SK-N-SH treated with all-trans-retinoic acid at 6 μM for 48 hours (cell line): ENCODE data around the gene CNTNAP2.
A peak's percentile ranks its signal among the peaks of the same experiment; 100 is the strongest.

ENCODE experiments used
- ATAC-seq: fragments of 200-7000 bp; cut with Tn5 transposase; 3 replicates; pipeline ENCODE4 v1.9.1; 2020; ENCODE audit warnings: mild to moderate bottlenecking, moderate library complexity
- ARNTL ChIP-seq: fragments of 450-650 bp; formaldehyde crosslinking; IDR thresholded peaks from 2 replicates; pipeline ENCODE4 v1.5.0; 2020; ENCODE audit warnings: low read depth, mild to moderate bottlenecking, moderate library complexity, borderline replicate concordance
- BACH2 ChIP-seq: fragments of 250-450 bp; sonication (Bioruptor Pico); IDR thresholded peaks from 2 replicates; pipeline ENCODE4 v1.9.0; 2021; ENCODE audit warnings: mild to moderate bottlenecking, borderline replicate concordance
- CSDC2 ChIP-seq: fragments of 250-450 bp; sonication (Bioruptor Pico); IDR thresholded peaks from 2 replicates; pipeline ENCODE4 v1.5.0; 2020; ENCODE audit warnings: mild to moderate bottlenecking, moderate library complexity
- ESRRG ChIP-seq: fragments of 250-450 bp; sonication (Bioruptor Pico); IDR thresholded peaks from 2 replicates; pipeline ENCODE4 v1.6.1; 2021; ENCODE audit warnings: mild to moderate bottlenecking
- GLIS3 ChIP-seq: fragments of 250-450 bp; sonication (Bioruptor Pico); IDR thresholded peaks from 2 replicates; pipeline ENCODE4 v1.5.0; 2020; ENCODE audit warnings: mild to moderate bottlenecking, moderate library complexity
- ISL1 ChIP-seq: fragments of 250-450 bp; sonication (Bioruptor Pico); IDR thresholded peaks from 2 replicates; pipeline ENCODE4 v2.1.2; 2022; ENCODE audit warnings: mild to moderate bottlenecking, moderate library complexity
- POU6F1 ChIP-seq: fragments of 250-450 bp; sonication (Bioruptor Pico); IDR thresholded peaks from 2 replicates; pipeline ENCODE4 v1.8.0; 2021; ENCODE audit warnings: low read depth, mild to moderate bottlenecking, moderate library complexity, borderline replicate concordance
- PPARA ChIP-seq: fragments of 250-450 bp; sonication (Bioruptor Pico); IDR thresholded peaks from 2 replicates; pipeline ENCODE4 v1.5.0; 2020; ENCODE audit warnings: mild to moderate bottlenecking, borderline replicate concordance
- RARB ChIP-seq: fragments of 250-450 bp; sonication (Bioruptor Pico); IDR thresholded peaks from 2 replicates; pipeline ENCODE4 v1.8.0; 2021; ENCODE audit warnings: mild to moderate bottlenecking, moderate library complexity
- SNAI2 ChIP-seq: fragments of 250-450 bp; sonication (Bioruptor Pico); IDR thresholded peaks from 2 replicates; pipeline ENCODE4 v1.5.0; 2020; ENCODE audit warnings: mild to moderate bottlenecking, moderate library complexity
- TCF4 ChIP-seq: fragments of 250-450 bp; sonication (Bioruptor Pico); IDR thresholded peaks from 2 replicates; pipeline ENCODE4 v1.8.0; 2021; ENCODE audit warnings: mild to moderate bottlenecking, moderate library complexity, borderline replicate concordance
- TOX ChIP-seq: fragments of 250-450 bp; sonication (Bioruptor Pico); IDR thresholded peaks from 2 replicates; pipeline ENCODE4 v1.8.0; 2021; ENCODE audit warnings: mild to moderate bottlenecking, moderate library complexity, borderline replicate concordance
- TSHZ2 ChIP-seq: fragments of 250-450 bp; sonication (Bioruptor Pico); IDR thresholded peaks from 2 replicates; pipeline ENCODE4 v1.5.0; 2020; ENCODE audit warnings: mild to moderate bottlenecking, moderate library complexity
- ZC3H10 ChIP-seq: fragments of 250-450 bp; sonication (Bioruptor Pico); IDR thresholded peaks from 2 replicates; pipeline ENCODE4 v1.5.1; 2021; ENCODE audit warnings: mild to moderate bottlenecking, moderate library complexity
- ZFP3 ChIP-seq: fragments of 250-450 bp; sonication (Bioruptor Pico); IDR thresholded peaks from 2 replicates; pipeline ENCODE4 v1.5.0; 2020; ENCODE audit warnings: mild to moderate bottlenecking, moderate library complexity
- ZFP30 ChIP-seq: fragments of 450-650 bp; formaldehyde crosslinking; IDR thresholded peaks from 2 replicates; pipeline ENCODE4 v1.5.0; 2022; ENCODE audit warnings: mild to moderate bottlenecking, moderate library complexity
- ZNF70 ChIP-seq: fragments of 450-650 bp; formaldehyde crosslinking; IDR thresholded peaks from 2 replicates; pipeline ENCODE4 v1.5.0; 2020; ENCODE audit warnings: mild to moderate bottlenecking, moderate library complexity
- ZNF8 ChIP-seq: fragments of 450-650 bp; formaldehyde crosslinking; IDR thresholded peaks from 2 replicates; pipeline ENCODE4 v1.5.0; 2020; ENCODE audit warnings: mild to moderate bottlenecking, moderate library complexity
- TF ChIP-seq, protein P1 (sequence below): fragments of 250-450 bp; sonication (Bioruptor Pico); IDR thresholded peaks from 2 replicates; pipeline ENCODE4 v1.5.1; 2021; ENCODE audit warnings: mild to moderate bottlenecking, moderate library complexity
- TF ChIP-seq, protein P2 (sequence below): fragments of 250-450 bp; sonication (Bioruptor Pico); IDR thresholded peaks from 2 replicates; pipeline ENCODE4 v1.8.0; 2020; ENCODE audit warnings: mild to moderate bottlenecking, moderate library complexity, borderline replicate concordance

Gene CNTNAP2

DNA sequence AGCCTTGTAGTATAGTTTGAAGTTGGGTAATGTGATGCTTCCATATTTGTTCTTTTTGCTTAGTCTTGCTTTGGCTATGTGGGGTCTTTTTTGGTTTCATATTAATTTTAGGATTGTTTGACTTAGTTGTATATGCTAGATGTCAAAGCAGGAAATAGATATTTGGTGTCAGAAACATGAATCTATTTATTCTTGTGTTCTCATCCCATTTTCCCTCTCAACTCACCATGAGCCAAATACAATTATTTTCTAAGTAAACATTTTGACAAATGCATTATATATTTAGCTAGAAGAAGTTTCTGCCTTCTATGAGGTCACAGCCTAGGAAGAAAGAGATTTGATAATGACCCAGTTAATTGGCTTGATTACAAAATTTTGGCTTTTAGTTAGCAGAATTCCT is 1313.4 kb downstream of the CNTNAP2 start:
- no peak for ATAC-seq
- TF ChIP-seq SNAI2 (CRISPR knock-in tag), result no peak
- TF ChIP-seq, protein P1, sequence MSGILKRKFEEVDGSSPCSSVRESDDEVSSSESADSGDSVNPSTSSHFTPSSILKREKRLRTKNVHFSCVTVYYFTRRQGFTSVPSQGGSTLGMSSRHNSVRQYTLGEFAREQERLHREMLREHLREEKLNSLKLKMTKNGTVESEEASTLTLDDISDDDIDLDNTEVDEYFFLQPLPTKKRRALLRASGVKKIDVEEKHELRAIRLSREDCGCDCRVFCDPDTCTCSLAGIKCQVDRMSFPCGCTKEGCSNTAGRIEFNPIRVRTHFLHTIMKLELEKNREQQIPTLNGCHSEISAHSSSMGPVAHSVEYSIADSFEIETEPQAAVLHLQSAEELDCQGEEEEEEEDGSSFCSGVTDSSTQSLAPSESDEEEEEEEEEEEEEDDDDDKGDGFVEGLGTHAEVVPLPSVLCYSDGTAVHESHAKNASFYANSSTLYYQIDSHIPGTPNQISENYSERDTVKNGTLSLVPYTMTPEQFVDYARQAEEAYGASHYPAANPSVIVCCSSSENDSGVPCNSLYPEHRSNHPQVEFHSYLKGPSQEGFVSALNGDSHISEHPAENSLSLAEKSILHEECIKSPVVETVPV (CRISPR knock-in tag), result no peak
- TF ChIP-seq TSHZ2, result no peak
- no peak for TF ChIP-seq TCF4 (CRISPR knock-in tag)
- TF ChIP-seq ZFP30 (CRISPR knock-in tag), result no peak
- no peak for TF ChIP-seq ZNF70 (CRISPR knock-in tag)
- TF ChIP-seq POU6F1, result no peak
- TF ChIP-seq, protein P2, sequence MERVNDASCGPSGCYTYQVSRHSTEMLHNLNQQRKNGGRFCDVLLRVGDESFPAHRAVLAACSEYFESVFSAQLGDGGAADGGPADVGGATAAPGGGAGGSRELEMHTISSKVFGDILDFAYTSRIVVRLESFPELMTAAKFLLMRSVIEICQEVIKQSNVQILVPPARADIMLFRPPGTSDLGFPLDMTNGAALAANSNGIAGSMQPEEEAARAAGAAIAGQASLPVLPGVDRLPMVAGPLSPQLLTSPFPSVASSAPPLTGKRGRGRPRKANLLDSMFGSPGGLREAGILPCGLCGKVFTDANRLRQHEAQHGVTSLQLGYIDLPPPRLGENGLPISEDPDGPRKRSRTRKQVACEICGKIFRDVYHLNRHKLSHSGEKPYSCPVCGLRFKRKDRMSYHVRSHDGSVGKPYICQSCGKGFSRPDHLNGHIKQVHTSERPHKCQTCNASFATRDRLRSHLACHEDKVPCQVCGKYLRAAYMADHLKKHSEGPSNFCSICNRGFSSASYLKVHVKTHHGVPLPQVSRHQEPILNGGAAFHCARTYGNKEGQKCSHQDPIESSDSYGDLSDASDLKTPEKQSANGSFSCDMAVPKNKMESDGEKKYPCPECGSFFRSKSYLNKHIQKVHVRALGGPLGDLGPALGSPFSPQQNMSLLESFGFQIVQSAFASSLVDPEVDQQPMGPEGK (CRISPR knock-in tag), result no peak
- no peak for TF ChIP-seq ISL1 (CRISPR knock-in tag)
- TF ChIP-seq ZFP3 (CRISPR knock-in tag), result no peak

DNA sequence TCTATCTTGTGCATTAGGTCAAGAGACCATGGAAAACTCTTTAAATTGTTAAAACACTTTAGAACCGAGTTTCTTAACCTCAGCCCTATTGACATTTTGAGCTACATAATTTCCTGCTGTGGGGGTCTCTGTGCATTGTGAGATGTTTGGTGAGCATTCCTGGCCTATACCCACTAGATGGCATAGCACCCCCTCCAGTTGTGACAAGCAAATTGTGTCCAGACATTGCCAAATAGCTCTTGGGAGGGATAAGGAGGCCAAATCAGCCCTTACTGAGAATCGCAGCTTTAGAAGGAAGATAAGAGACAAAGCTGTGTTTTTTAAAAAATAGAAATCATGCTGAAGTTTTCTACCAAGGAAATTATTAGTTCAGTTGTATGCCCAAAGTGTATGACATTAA is 1315.5 kb downstream of the CNTNAP2 start:
- TF ChIP-seq ESRRG (CRISPR knock-in tag), result no peak
- TF ChIP-seq ZFP3 (CRISPR knock-in tag), result no peak
- no peak for TF ChIP-seq ZC3H10 (CRISPR knock-in tag)
- no peak for TF ChIP-seq ISL1 (CRISPR knock-in tag)
- TF ChIP-seq PPARA (CRISPR knock-in tag), result no peak
- TF ChIP-seq BACH2, result no peak
- no peak for TF ChIP-seq TOX (CRISPR knock-in tag)
- no peak for TF ChIP-seq ZNF8 (CRISPR knock-in tag)
- no peak for TF ChIP-seq POU6F1
- TF ChIP-seq ARNTL, result no peak
- TF ChIP-seq ZNF70 (CRISPR knock-in tag), result no peak
- no peak for TF ChIP-seq GLIS3
- TF ChIP-seq CSDC2, result no peak
- no peak for TF ChIP-seq RARB
- TF ChIP-seq TCF4 (CRISPR knock-in tag), result no peak
- no peak for TF ChIP-seq ZFP30 (CRISPR knock-in tag)
- no peak for TF ChIP-seq TSHZ2
- TF ChIP-seq, protein P2 (CRISPR knock-in tag), result no peak
- TF ChIP-seq, protein P1 (CRISPR knock-in tag), result no peak
- ATAC-seq, result peak; percentile 98
